ENCODE measurements around the gene PDE6A.

DNA sequence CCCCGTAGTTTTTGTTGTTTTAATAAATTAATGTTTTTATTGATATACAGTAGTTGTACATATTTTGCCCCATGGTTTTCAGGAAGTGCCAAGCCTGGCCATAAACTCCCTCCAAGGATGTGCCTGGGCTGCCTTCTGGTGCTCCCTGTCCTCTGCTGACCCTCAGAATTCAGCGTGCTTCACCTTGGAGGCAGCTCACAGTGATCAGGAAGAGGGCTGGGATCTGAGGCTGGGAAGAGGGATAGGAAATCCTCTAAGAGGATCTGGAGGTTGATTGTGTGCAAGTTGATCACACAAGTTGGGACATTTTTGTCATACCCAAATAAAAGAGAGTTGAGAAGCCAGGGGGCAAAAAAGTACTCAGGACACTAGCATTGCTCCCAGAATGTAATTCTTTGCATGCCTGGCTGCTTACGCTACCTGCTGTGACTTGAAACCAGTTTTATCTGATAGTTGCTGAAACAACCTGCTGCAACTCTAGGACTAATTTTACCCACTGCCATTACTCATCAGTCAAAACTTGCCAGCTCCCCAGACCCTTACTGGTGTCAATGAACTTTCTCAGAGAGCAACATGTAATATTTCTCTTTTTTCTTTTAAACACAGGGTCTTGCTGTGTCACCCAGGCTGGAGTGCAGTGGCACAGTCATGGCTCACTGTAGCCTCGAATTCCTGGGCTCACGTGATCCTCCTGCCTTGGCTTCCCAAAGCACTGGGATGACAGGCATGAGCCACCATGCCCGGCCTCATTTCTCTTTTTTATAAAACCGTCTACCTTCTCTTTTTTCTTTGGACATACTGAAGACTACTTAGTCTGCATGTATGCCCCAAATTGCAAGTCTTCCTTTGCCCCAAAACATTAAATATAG lies 29.0 kb downstream of the PDE6A start:
- TF ChIP-seq, protein P1, sequence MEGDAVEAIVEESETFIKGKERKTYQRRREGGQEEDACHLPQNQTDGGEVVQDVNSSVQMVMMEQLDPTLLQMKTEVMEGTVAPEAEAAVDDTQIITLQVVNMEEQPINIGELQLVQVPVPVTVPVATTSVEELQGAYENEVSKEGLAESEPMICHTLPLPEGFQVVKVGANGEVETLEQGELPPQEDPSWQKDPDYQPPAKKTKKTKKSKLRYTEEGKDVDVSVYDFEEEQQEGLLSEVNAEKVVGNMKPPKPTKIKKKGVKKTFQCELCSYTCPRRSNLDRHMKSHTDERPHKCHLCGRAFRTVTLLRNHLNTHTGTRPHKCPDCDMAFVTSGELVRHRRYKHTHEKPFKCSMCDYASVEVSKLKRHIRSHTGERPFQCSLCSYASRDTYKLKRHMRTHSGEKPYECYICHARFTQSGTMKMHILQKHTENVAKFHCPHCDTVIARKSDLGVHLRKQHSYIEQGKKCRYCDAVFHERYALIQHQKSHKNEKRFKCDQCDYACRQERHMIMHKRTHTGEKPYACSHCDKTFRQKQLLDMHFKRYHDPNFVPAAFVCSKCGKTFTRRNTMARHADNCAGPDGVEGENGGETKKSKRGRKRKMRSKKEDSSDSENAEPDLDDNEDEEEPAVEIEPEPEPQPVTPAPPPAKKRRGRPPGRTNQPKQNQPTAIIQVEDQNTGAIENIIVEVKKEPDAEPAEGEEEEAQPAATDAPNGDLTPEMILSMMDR (IDR thresholded peaks at IDR 0.05): no peak
- peak in 1 of 2 donors; percentile 11 for TF ChIP-seq POLR2A (IDR thresholded peaks at IDR 0.05)

Measured in adrenal gland (tissue), 5 donors.